Measurements from ENCODE around the gene DENND1B. TPM values are rescaled to one million over a fixed set of nuclear protein-coding genes. Genes with fewer than 3 reads are reported as not detected.

DENND1B gene
- total RNA-seq, 1 donor from 2014 or later = 17.2 TPM

DNA sequence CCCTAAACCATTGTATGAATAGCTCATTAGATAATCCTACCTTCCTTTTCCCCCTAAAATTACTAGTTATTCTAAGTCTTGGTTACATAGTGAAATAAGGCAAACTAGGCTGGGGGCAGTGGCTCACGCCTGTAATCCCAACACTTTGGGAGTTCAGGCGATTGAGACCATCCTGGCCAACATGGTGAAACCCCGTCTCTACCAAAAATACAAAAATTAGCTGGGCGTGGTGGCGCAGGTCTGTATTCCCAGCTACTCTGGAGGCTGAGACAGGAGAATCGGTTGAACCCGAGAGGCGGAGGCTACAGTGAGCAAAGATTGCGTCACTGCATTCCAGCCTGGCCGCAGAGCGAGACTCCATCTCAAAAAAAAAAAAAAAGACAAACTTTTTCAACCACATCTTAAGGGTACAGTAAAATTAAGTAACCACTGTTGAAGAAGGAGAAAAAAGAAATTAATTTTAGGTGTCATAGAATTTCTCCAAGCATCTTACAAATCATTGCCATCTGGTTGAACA lies 108.5 kb downstream of the DENND1B start:
- Histone ChIP-seq H3K36me3 (no peaks in the 10 kb centered on the region), H3K4me3 (no peak overlapping the region), H3K4me1 (no peaks in the 10 kb centered on the region), H3K27ac (no peak overlapping the region), H3K27me3 (no peaks in the 10 kb centered on the region), H3K9me3 (no peaks in the 10 kb centered on the region)
- intact Hi-C loops (cut with DNase I) = no loop called here
- TF ChIP-seq, protein P1, sequence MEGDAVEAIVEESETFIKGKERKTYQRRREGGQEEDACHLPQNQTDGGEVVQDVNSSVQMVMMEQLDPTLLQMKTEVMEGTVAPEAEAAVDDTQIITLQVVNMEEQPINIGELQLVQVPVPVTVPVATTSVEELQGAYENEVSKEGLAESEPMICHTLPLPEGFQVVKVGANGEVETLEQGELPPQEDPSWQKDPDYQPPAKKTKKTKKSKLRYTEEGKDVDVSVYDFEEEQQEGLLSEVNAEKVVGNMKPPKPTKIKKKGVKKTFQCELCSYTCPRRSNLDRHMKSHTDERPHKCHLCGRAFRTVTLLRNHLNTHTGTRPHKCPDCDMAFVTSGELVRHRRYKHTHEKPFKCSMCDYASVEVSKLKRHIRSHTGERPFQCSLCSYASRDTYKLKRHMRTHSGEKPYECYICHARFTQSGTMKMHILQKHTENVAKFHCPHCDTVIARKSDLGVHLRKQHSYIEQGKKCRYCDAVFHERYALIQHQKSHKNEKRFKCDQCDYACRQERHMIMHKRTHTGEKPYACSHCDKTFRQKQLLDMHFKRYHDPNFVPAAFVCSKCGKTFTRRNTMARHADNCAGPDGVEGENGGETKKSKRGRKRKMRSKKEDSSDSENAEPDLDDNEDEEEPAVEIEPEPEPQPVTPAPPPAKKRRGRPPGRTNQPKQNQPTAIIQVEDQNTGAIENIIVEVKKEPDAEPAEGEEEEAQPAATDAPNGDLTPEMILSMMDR (IDR thresholded peaks at IDR 0.05) = no peak
- TF ChIP-seq POLR2AphosphoS5 (IDR thresholded peaks at IDR 0.05; ENCODE audit: insufficient read depth in 1 of 2, low read depth in 1 of 2) = no peak
- no peak for TF ChIP-seq POLR2A (IDR thresholded peaks at IDR 0.05)
- no peak for DNase-seq (ENCODE audit: extremely low spot score in 2 of 2)

DNA sequence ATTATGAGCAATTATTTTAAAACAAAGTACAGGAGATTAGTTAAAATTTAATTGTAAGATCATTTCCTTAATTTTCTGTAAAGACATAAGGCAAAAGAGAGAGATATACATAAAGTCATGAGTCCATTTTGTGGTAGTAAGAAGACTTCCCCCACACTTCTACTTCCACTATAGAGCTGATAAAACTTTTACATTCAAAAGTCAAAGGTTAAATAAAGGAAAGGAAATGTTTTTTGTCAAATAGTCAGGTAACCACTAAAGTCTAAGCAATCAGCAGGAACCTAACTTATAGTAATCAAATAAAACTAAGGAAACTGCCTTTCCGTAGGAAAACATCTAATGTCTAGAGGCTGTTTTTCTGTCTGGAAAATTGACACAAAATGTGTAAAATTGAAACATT lies 110.9 kb downstream of the DENND1B start:
- no peak for DNase-seq (ENCODE audit: extremely low spot score in 2 of 2)
- Histone ChIP-seq H3K27ac (no peak overlapping the region), H3K9me3 (no peaks in the 10 kb centered on the region), H3K27me3 (no peaks in the 10 kb centered on the region), H3K4me1 (no peaks in the 10 kb centered on the region), H3K36me3 (no peaks in the 10 kb centered on the region), H3K4me3 (no peak overlapping the region)
- TF ChIP-seq, protein P1 (IDR thresholded peaks at IDR 0.05) = no peak
- TF ChIP-seq POLR2AphosphoS5 (IDR thresholded peaks at IDR 0.05; ENCODE audit: insufficient read depth in 1 of 2, low read depth in 1 of 2) (no peak), POLR2A (IDR thresholded peaks at IDR 0.05) (no peak)
- intact Hi-C loops (cut with DNase I) = no loop called here

DNA sequence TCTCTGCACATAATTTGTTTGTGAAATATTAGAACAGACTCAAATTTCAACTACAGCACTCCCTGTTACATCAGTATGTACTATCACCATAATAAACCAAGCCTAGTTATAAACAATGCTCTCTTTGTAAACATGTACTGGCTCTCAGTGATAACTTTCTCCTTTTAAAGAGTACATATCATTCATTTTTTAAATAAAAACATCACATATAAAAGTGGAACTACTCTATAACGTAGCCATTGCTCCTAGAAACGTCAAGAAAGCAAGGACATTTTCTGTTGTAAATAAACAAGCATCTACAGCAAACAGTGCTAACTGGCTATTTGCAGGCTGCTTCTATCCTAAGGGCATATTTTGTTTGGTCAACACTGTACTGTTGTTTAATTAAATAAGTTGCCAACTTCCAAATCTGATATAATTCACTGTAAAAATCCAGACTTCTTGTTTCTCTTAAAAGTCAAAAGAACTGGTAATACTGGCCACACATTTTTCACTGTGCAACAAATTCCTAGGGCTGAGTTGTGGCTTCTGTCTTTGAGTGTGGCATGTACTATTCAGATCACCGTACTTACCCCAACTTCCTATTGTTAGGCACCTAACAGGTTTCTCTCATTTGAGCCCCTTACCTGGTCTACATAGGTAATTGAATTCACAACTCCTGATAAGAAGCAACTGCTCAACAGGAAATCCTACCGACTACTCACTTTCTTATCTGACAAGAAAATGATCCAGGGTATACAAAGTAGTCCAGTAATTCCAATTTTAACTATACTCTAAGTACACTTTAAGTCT lies 111.9 kb downstream of the DENND1B start:
- Histone ChIP-seq H3K27ac (no peak overlapping the region), H3K27me3 (no peaks in the 10 kb centered on the region), H3K36me3 (no peaks in the 10 kb centered on the region), H3K4me3 (no peak overlapping the region), H3K4me1 (no peaks in the 10 kb centered on the region), H3K9me3 (no peaks in the 10 kb centered on the region)
- intact Hi-C loops (cut with DNase I) = no loop called here
- DNase-seq (ENCODE audit: extremely low spot score in 2 of 2) = no peak
- no peak for TF ChIP-seq POLR2A (IDR thresholded peaks at IDR 0.05)
- TF ChIP-seq POLR2AphosphoS5 (IDR thresholded peaks at IDR 0.05; ENCODE audit: insufficient read depth in 1 of 2, low read depth in 1 of 2) = no peak
- TF ChIP-seq, protein P1 (IDR thresholded peaks at IDR 0.05) = no peak

DNA sequence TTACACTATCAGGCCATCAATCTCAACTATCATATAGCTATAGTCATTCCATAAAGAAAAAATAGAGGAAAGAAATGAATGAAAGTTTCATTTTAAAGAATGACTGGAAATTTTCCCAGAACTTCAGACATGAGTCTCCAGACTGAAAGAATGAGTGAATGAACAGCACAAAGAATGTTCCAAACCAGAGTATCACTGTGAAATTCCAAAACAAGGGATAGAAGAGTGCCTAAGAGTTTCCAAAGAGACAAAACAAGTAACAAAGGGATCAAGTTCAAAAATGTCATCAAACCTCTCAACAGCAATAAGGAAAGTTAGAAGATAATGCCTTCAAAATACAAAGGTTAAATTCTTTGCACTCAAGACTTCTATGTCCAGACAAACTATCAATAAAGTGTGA lies 114.9 kb downstream of the DENND1B start:
- Histone ChIP-seq H3K27ac (no peak overlapping the region), H3K4me3 (no peak overlapping the region), H3K4me1 (no peaks in the 10 kb centered on the region), H3K36me3 (no peaks in the 10 kb centered on the region), H3K9me3 (no peaks in the 10 kb centered on the region), H3K27me3 (no peaks in the 10 kb centered on the region)
- intact Hi-C loops (cut with DNase I) = no loop called here
- TF ChIP-seq POLR2A (IDR thresholded peaks at IDR 0.05) (no peak), POLR2AphosphoS5 (IDR thresholded peaks at IDR 0.05; ENCODE audit: insufficient read depth in 1 of 2, low read depth in 1 of 2) (no peak)
- TF ChIP-seq, protein P1 (IDR thresholded peaks at IDR 0.05) = no peak
- DNase-seq (ENCODE audit: extremely low spot score in 2 of 2) = no peak

DNA sequence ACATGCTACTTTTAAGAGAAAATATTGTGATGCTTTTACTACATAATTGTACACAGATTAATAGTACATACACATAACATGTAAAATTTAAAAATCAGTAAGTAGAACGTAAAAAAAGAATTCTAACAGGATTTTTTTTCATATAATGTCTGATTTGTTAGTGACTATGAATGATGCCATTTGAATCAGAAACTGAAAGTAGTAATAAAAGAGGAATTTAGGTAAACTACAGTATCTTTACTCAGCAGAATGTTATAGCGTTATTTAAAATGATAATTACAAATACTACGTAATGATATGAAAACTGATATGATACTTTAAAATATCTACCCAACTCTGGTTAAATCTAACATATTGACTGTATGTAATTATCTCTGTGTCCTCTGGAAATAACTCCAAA lies 116.1 kb downstream of the DENND1B start:
- Histone ChIP-seq H3K36me3 (no peaks in the 10 kb centered on the region), H3K9me3 (no peaks in the 10 kb centered on the region), H3K4me3 (no peak overlapping the region), H3K27me3 (no peaks in the 10 kb centered on the region), H3K27ac (no peak overlapping the region), H3K4me1 (no peaks in the 10 kb centered on the region)
- TF ChIP-seq, protein P1 (IDR thresholded peaks at IDR 0.05) = no peak
- TF ChIP-seq POLR2AphosphoS5 (IDR thresholded peaks at IDR 0.05; ENCODE audit: insufficient read depth in 1 of 2, low read depth in 1 of 2) = no peak
- TF ChIP-seq POLR2A (IDR thresholded peaks at IDR 0.05) = no peak
- DNase-seq (ENCODE audit: extremely low spot score in 2 of 2) = no peak
- intact Hi-C loops (cut with DNase I) = no loop called here
